CD4-positive, alpha-beta T cell treated with Interleukin-17A for 4 hours (primary cell): ENCODE measurements around the gene SEC11A.
A peak's percentile ranks its signal among the peaks of the same experiment; 100 is the strongest.
"Not testable (repeated sequence)": the region's sequence is repeated elsewhere in the genome, so short reads cannot be mapped to it uniquely, and the experiment has no call there.

Source experiments
- DNase-seq: peaks from one replicate; pipeline ENCODE4 v3.0.0-alpha.2; 2020; ENCODE audit warnings: mixed read lengths

Gene SEC11A

GRCh38 chr15:84716036-84716732 is at the start of gene SEC11A:
SEC11A (minus strand) TSS chr15:84716139; CDS start chr15:84716075, 64 bp downstream.
- DNase-seq = peak; percentile 91

- no peak for DNase-seq
Measured at GRCh38 chr15:84765675-84766074, 49.7 kb upstream of the SEC11A start.

GRCh38 chr15:84764989-84765388 is 49.0 kb upstream of the SEC11A start:
- no peak for DNase-seq

- DNase-seq = no peak
Measured at GRCh38 chr15:84764585-84764984, 48.6 kb upstream of the SEC11A start.

GRCh38 chr15:84762840-84763572 is 47.1 kb upstream of the SEC11A start:
- DNase-seq = no peak

GRCh38 chr15:84761607-84762131 is 45.7 kb upstream of the SEC11A start:
- no peak for DNase-seq

- no peak for DNase-seq
Measured at GRCh38 chr15:84760219-84760618, 44.3 kb upstream of the SEC11A start.

- no peak for DNase-seq
Measured at GRCh38 chr15:84759018-84759417, 43.1 kb upstream of the SEC11A start.

- DNase-seq = no peak
Measured at GRCh38 chr15:84755736-84756527, 40.0 kb upstream of the SEC11A start.

GRCh38 chr15:84754889-84755288 is 39.0 kb upstream of the SEC11A start:
- not testable (repeated sequence) for DNase-seq

- no peak for DNase-seq
Measured at GRCh38 chr15:84752700-84753099, 36.8 kb upstream of the SEC11A start.

- no peak for DNase-seq
Measured at GRCh38 chr15:84752195-84752594, 36.3 kb upstream of the SEC11A start.

GRCh38 chr15:84751721-84752120 is 35.8 kb upstream of the SEC11A start:
- not testable (repeated sequence) for DNase-seq

GRCh38 chr15:84750583-84751092 is 34.7 kb upstream of the SEC11A start:
- DNase-seq = peak; percentile 14

- peak; percentile 60 for DNase-seq
Measured at GRCh38 chr15:84749111-84749991, 33.4 kb upstream of the SEC11A start.

GRCh38 chr15:84748274-84749110 is 32.6 kb upstream of the SEC11A start, which contains the start of gene ZNF592:
ZNF592 (plus strand) TSS chr15:84748592; CDS start chr15:84782676, 34,084 bp downstream.
- DNase-seq = peak; percentile 86

GRCh38 chr15:84747416-84748273 is 31.7 kb upstream of the SEC11A start:
- DNase-seq = peak; percentile 77

- DNase-seq = no peak
Measured at GRCh38 chr15:84741121-84741520, 25.2 kb upstream of the SEC11A start.

GRCh38 chr15:84740691-84741090 is 24.8 kb upstream of the SEC11A start:
- no peak for DNase-seq

GRCh38 chr15:84737005-84737404 is 21.1 kb upstream of the SEC11A start:
- DNase-seq = no peak
